GM19238 (cell line): ENCODE data around the gene MAPK11.
A peak's percentile ranks its signal among the peaks of the same experiment; 100 is the strongest.

ENCODE experiments used
- DNase-seq: peaks from one replicate; pipeline ENCODE4 v3.0.0; 2011; ENCODE audit warnings: low spot score; ENCODE audit not compliant: insufficient read length

MAPK11 gene

DNA sequence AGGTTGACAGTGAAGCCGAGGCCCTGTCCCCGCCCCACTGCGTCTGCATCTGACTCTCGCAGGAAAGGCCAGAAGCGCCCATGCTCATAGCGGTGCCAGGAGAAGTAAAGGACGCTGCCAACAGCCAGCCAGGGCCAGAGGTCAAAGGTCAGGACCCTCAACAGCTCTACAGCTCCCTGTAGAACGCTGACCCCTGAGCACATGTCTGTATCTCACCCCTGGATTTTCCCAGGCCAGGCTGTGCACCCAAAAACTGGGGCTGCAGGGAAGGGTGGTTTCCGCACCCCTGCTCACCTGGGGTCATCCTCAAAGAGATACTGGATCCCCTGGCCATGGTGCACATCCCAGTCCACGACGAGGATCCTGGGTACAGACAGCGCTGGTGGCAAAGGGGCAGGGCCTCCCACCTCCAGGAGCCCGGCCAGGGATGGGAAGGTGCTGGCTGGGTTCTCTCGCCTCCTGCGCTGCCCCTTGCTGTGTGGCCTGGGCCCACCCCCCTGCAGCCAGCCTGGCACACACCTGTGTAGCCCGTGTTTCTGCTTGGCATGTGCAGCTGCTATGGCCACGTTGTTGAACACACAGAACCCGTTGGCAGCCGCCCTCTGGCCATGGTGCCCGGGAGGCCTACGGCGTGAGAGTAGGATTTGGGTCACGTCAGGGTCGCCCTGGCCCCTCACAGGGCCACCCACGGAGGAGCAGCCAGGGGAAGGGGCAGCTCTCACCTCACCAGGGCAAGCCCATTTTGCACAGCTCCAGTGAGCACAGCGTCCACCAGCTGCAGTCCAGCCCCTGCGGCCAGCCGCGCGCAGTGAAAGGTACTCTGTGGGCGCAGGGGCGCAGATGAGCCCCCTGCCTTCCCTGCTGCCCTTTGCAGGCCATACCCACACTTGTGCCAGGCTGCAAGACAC is 20.6 kb downstream of the MAPK11 start:
- no peak for DNase-seq

DNA sequence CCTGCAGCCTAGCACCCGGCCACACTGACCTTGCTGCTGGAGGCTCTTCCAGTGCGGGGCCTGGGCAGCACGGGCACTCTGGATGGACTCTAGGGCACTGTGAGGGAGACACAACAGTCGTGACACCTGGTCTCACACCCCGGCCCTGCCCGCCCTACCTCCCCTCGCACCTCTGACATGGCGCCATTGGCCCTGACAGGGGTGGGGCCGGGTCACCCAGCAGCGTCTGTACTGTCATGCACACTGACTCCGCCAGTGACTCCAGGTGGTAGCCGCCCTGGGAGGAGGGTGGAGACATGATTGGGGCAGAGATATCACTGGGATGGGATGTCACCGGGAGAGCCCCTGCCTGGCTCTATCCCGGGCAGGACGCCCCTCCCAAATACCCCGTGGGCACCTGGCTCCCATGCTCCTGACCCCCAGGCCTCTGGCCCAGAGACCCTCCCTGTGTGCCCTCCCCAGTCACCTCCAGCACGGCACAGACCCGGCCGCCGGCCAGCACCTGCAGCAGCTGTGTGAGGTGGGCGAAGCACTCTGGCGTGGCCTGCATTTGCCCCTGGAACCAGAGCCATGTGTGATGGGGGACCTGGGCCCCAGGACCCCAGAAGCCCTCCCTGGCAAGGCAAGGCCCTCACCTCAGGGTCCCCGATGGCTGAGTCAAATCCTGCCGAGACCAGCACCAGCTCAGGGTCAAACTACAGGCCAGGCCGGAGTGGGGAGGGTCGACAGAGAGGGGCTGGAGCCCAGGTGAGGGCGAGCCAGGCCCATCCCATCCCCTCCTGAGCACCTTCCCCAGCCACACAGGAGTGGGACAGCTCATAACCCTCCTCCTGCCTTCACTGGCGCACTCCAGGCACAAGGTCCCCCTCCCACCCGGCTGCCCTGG is 21.7 kb downstream of the MAPK11 start:
- no peak for DNase-seq

- DNase-seq = no peak
These were observed 22.4 kb downstream of the MAPK11 start for GRCh38 chr22:50247748-50248147.

GRCh38 chr22:50246242-50247175 is 23.7 kb downstream of the MAPK11 start:
- no peak for DNase-seq

GRCh38 chr22:50245214-50246072 is 24.7 kb downstream of the MAPK11 start:
- no peak for DNase-seq

DNA sequence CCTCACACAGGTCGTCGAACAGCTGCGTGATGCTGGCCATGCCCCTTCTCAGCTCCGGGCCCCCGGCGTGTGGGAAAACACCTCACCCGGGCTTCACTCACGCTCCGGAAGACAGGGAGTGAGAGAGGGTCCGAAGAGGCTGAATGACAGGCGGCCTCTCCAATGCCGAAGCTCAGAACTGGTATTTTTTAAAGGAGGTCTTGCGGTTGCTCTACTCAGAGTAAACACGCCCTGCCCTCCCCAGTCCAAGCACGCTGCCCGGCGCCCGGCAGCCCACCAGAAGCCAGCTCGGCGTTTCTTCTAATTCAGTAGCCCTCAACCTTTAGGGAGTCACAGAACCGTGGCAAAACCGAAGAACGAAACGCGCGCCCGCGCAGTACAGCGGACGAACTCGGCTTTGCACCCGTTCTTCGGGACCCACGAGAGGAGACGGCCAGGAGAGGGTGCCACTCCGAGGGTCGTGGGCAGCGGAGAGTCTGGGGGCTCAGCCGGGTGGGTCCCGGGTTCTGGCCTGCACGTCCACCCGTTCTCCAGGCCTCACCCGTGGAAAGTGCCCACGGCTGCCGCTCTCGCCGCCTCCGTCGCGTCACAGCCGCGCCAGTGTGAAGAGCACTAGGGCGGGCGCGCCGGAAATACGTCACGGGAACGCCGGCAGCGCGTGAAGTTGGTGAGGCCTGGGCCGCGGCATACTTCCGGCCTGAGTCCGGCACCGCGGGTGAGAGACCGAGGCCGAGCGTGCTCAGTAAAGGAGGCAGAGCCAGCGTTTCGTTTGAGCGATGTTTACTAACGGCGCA is 25.6 kb downstream of the MAPK11 start, which contains the start of gene TUBGCP6:
TUBGCP6 (minus strand) TSS at position 604 of the 794 bp plus-strand sequence; CDS start at position 40, 564 bp downstream.
- DNase-seq = peak; percentile 93

DNA sequence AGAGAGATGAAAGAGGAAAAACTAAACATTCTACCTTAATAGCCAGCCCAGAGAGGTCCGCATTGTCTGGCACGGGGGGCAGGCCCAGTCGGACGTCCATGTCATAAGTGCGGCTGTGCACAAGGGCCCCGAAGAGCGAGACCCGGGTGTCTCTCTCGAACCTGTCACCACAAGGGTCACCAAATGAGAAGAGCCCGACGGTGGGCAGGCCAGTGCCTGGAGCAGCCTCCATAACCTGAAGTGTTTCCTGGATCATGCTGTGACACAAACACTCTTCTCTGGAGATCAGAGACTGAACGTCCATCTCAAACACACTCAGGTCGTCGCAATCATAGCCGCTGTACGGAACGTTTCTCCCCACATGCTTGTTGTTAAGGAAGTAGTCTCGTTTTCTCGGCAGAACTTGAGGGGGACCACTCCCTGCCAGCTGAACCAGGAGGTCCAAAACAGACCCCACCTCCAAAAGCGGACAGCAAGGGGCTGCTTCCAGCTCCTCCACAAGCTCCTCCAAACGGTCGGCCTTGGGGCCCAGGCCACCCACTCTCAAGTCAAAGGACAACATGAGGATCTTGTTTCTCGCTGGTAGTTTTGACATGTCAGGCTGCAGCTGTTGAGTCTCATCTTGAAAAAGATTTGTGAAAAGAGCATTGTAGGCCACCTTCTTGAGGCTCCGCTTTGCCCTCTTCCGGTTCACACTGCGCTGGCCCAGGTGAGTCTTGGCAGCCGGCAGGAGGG is 26.3 kb downstream of the MAPK11 start:
- no peak for DNase-seq

DNA sequence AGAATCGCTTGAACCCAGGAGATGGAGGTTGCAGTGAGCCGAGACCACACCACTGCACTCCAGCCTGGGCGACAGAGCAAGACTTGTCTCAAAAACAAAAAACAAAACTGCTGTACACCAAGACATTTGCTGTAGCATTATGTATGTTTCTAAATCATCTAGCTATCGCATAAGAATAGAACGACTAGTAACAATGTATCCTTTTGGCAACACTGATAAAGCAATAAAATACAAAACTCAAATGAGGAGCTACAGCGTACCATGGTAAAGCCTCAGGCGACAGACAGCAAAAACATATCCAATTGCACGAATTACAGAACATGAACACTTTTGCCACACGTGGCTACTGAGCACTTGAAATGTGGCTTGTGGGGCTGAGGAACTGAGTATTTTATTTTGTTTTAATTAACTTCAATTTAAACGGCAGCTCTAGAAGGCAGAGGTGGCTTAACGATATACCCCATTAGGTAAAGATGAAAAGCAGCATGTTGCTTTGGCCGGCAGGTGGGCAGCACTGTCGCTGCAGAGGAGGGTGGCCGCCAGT is 27.7 kb downstream of the MAPK11 start:
- no peak for DNase-seq

DNA sequence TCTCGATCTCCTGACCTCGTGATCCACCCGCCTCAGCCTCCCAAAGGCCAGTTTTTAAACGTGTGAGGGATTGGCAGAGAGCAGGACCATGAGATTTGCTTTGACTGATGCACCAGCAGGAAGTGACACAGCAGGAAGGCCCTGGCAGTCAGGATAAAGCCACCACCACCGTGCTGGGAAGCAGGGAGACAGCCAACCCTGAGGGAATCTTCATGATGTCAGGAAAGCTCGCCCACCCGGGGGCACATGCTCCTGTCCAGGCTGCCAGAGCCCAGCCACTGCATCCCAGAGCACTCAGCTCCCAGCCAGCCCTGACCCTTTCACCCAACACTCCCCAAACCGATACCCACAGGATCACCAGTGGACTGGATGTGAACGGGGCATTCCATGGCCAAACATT is 31.4 kb downstream of the MAPK11 start:
- DNase-seq = no peak

DNA sequence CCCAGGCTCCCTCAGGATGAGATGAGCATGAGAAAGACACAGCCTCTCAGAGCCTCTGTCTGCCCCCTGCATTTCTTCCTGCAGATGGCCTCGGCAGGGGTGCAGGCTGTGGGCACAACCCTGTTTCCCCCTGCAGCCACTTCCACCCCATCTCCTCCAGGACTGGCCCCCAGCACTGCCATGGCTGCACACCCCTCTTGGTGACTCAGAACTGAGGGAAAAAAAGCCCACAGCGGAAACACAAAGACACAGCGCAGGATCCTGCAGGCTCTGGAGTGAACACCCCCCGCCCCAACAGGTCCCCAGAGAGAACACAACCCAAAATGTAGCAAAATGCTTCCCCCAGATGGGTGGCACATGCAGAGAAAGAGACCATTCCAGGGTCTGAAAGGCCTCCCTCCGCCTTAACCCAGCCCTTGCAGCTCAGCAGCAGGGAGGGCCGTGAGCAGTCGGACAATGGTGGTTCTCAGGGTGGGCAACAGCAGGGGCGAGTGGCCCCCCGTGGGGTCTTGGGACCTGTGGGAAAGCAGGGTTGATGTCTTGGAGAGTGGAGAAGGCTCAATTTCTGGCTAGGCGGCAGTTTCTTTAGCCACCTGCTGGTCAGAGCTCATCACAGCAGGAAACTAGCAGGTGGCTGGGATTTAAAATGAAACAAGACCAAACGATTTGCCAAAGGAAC is 33.3 kb downstream of the MAPK11 start:
- DNase-seq = no peak

DNA sequence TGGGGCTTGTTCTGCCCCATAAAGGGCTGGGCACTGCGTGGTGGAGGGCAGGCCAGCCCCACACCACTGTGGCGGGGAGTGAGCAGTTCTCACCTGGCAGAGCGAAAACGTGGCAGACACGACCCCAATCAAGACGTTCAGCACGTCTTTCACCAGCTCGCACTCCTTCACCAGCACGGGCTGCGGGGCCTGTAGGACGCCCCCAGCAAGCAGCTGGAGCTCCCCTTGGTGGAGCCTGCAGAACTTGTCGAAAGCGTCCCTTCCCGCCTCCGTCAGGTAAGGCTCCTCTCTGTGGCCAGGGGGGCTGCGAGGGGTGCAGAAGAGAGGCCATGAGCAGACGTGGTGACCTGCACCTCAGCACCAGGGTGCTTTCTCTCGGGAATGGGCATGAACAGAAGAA is 37.0 kb downstream of the MAPK11 start:
- no peak for DNase-seq

DNA sequence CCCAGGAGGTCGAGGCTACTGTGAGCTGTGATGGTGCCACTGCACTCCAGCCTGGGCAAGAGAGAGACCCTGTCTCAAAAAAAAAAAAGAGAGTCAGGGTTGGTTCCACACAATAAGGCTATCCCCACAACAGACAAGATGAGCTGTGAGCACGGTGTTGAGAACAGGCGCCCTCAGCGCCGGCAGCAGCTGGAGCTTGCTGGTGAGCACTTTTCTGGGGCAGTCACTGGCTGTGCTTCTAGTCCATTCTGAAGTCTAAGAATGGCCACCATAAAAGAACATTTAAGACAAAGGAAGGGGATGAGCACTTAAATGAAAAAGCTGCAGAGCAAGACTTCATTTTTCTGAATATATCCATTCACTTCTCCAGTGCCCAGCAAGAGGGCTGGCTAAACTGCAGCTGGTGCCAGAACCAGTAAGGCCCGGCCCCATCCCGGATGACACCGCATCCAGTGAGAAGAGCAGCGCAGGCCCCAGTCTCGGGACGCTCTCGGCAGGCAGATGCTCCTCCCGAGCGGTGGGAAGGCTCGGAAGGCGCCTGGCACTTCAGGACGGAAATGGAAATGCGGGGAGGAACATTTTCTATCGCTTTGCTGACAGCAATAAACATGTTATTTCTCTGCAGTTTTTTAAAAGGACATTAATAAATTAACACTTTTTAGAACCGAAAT is 37.6 kb downstream of the MAPK11 start:
- no peak for DNase-seq

DNA sequence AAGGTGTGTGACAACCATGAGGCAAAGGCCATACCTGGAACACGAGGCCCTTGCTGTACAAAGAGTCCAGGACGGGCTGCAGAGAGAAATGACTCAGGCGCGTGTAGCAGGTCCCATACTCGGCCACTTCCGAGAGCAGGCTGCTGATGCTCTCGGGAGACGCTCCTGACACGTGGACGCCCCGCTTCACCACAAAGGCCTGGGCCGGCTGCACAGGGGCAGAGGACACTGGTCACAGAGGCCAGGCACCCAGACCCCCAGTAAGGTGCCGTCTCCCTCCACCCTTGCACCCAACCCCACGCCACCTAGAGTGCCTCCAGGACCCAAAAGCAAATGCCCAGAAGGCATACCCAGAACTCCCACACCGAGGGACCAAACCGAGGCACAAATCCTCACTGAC is 40.8 kb downstream of the MAPK11 start:
- no peak for DNase-seq

- DNase-seq = no peak
These were observed 41.8 kb downstream of the MAPK11 start for GRCh38 chr22:50228366-50228765.

DNA sequence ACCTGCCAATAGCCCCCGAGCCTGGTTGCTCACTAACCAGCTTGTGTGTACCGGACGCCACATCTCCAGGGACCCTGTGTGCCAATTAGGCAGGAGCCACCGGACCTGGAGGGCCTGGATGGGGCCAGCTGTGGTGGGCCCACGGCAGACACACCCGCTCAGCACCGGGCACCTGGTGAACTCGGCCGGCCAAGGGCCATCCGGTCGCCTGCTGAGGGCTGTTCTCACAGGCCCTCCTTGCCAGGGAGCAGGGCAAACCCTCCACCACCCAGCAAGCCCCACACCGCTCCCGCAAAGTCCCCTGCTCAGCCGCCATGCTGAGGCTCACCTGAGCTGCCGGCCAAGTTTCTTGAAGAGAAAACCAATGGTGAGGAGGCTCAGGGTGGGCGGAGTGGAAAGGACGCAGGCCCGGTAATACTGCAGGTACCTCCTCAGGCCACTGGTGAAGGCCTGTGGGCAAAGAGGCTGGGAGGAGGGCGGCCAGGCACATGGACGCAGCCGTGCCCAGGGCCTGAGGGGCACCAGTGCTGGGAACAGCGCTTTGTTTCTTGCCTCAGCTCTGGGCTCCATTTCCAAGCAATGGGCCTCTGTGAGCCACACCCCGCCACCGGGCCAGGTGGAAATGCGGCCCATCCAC is 42.5 kb downstream of the MAPK11 start:
- no peak for DNase-seq

- no peak for DNase-seq
These were observed 43.4 kb downstream of the MAPK11 start for GRCh38 chr22:50226875-50227165.
